ENCODE data around the gene DGKG.

DGKG gene

GRCh38 chr3:186200726-186201125, 161.3 kb downstream of the DGKG start:
- DNase-seq, result no peak

GRCh38 chr3:186198442-186198841, 163.6 kb downstream of the DGKG start:
- no peak for DNase-seq

GRCh38 chr3:186194451-186194811, 167.6 kb downstream of the DGKG start:
- no peak for DNase-seq

- no peak for DNase-seq
Observed at GRCh38 chr3:186193534-186194450, 168.2 kb downstream of the DGKG start.

GRCh38 chr3:186192823-186193222, 169.2 kb downstream of the DGKG start:
- DNase-seq, result no peak

GRCh38 chr3:186189492-186189891, 172.5 kb downstream of the DGKG start:
- DNase-seq, result no peak

- DNase-seq, result no peak
Observed at GRCh38 chr3:186187401-186188275, 174.4 kb downstream of the DGKG start.

- DNase-seq, result no peak
Observed at GRCh38 chr3:186185194-186185787, 176.7 kb downstream of the DGKG start.

- DNase-seq, result no peak
Observed at GRCh38 chr3:186184021-186184420, 178.0 kb downstream of the DGKG start.

GRCh38 chr3:186182850-186183249, 179.2 kb downstream of the DGKG start:
- DNase-seq, result no peak

GRCh38 chr3:186181901-186182300, 180.1 kb downstream of the DGKG start:
- DNase-seq, result no peak

GRCh38 chr3:186180891-186181481, 181.0 kb downstream of the DGKG start:
- DNase-seq, result no peak

- no peak for DNase-seq
Observed at GRCh38 chr3:186180151-186180550, 181.9 kb downstream of the DGKG start.

- no peak for DNase-seq
Observed at GRCh38 chr3:186178412-186178811, 183.6 kb downstream of the DGKG start.

- DNase-seq, result no peak
Observed at GRCh38 chr3:186176373-186176990, 185.6 kb downstream of the DGKG start.

GRCh38 chr3:186173224-186173815, 188.7 kb downstream of the DGKG start:
- DNase-seq, result no peak

GRCh38 chr3:186172353-186172752, 189.7 kb downstream of the DGKG start:
- no peak for DNase-seq

GRCh38 chr3:186171521-186171920, 190.5 kb downstream of the DGKG start:
- no peak for DNase-seq

GRCh38 chr3:186170516-186170915, 191.5 kb downstream of the DGKG start:
- DNase-seq, result no peak

GRCh38 chr3:186169379-186169778, 192.7 kb downstream of the DGKG start:
- DNase-seq, result no peak

GRCh38 chr3:186168976-186169375, 193.1 kb downstream of the DGKG start:
- no peak for DNase-seq

Measured in activated CD8-positive, alpha-beta memory T cell treated with anti-CD3 and anti-CD28 coated beads, Interleukin-2, amount 50 U/mL, for 48 hours (primary cell).